IPS-18c (cell line): ENCODE results near the gene PCIF1.
"Not testable (repeated sequence)": the region's sequence is repeated elsewhere in the genome, so short reads cannot be mapped to it uniquely, and the experiment has no call there.

Source experiments
- H3K4me3 ChIP-seq: 2 replicates; pipeline ENCODE4 v1.7.0; 2013; ENCODE audit warnings: low read depth, mild to moderate bottlenecking, low read length, moderate library complexity; ENCODE audit not compliant: insufficient read depth
- H3K9me3 ChIP-seq: one replicate; pipeline ENCODE4 v1.6.1; 2013; ENCODE audit warnings: mild to moderate bottlenecking, low read length, moderate library complexity; ENCODE audit not compliant: control insufficient read depth, insufficient read depth

PCIF1 gene

GRCh38 chr20:45968801-45969711, 34.6 kb downstream of the PCIF1 start:
- Histone ChIP-seq H3K4me3 (no peak overlapping the region), H3K9me3 (no peaks in the 10 kb centered on the region)

GRCh38 chr20:45969712-45970634, 35.5 kb downstream of the PCIF1 start:
- Histone ChIP-seq H3K9me3 (no peaks in the 10 kb centered on the region), H3K4me3 (no peak overlapping the region; the same call in 1 of the 2 replicates)

GRCh38 chr20:45970646-45971424, 36.4 kb downstream of the PCIF1 start:
- Histone ChIP-seq H3K4me3 (peak overlapping the region; percentile 93), H3K9me3 (no peaks in the 10 kb centered on the region)

GRCh38 chr20:45971425-45971674, 36.9 kb downstream of the PCIF1 start:
- peak overlapping the region; percentile 93 for H3K4me3 ChIP-seq
- H3K9me3 ChIP-seq: no peaks in the 10 kb centered on the region

DNA sequence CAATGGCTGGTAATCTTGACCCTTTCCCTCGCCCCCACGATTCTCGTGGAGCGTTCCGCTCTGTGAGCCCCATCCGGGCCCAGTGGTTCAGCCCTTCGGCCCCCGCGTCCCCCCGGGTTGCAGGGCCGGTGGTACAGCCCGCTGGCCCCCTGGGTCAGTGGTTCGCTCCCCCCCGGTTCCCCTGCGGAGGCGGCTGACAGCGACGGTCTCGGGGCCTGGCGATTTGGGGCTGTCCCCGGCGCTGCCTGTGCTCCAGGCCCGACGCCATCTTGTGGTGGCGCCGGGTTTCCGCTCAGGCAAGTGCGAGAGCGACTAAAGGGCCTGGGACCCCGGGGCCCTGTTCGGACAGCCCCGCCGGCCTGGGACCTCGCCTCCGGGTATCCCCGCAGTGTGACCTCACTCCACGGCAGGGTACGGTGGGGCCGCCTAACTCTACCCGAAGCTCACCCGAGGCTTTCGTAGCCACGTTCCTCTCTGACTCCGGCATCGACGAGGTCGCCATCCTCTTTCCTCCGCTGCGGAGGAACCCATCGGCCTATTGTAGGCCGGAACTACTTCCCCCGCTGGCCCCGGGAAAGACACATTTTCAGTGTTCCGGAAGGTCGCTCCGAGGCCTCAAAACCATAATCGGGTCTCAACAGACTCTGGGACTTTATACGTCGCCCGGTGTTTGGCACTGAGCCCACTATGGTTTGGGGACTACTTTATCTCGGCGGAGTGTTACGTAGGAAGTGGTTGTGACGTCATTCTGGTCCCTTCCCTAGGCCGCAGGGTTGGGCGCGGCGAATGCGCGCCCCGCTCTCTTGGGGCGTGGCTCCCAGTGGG, 37.4 kb downstream of the PCIF1 start, which contains the start of gene ZNF335:
ZNF335 (minus strand) TSS at position 529 of the 825 bp plus-strand sequence. CDS start 793 bp downstream, outside the sequence.
- Histone ChIP-seq H3K9me3 (no peaks in the 10 kb centered on the region), H3K4me3 (peak within 1 kb of the TSS; percentile 93)

DNA sequence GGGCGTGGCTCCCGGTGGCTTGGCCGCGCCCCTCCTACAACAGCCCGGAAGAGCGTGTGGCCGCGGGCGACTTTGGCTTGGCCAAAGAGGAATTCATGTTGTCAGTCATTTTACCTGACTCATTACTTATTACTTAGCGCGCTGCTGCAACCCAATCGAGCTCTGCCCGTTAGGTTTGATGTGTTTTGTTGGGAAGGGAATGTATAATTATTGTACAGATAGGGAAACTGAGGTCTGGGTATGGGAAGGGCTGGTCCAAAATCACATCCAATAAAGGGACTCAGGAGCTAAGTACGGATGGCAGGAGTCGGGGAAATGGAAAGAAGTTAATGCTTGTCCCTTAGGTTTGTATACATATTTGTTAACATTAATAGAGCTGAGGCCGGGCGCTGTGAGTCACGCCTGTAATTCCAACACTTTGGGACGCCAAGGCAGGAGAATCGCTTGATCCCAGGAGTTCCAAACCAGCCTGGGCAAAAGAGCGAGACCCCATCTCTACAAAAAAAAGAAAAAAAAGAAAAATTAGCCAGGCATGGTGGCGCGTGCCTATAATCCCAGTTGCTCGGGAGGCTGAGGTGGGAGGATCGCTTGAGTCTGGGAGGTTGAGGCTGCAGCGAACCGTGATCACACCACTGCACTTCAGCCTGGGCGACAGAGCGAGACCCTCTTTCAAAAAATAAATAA, 38.2 kb downstream of the PCIF1 start:
- H3K4me3 ChIP-seq: peak overlapping the region; percentile 93

GRCh38 chr20:45974896-45975565, 40.5 kb downstream of the PCIF1 start:
- Histone ChIP-seq H3K4me3 (no peak overlapping the region), H3K9me3 (no peaks in the 10 kb centered on the region)

More for the DNA sequence above, 38.2 kb downstream of the PCIF1 start:
- no peaks in the 10 kb centered on the region for H3K9me3 ChIP-seq

DNA sequence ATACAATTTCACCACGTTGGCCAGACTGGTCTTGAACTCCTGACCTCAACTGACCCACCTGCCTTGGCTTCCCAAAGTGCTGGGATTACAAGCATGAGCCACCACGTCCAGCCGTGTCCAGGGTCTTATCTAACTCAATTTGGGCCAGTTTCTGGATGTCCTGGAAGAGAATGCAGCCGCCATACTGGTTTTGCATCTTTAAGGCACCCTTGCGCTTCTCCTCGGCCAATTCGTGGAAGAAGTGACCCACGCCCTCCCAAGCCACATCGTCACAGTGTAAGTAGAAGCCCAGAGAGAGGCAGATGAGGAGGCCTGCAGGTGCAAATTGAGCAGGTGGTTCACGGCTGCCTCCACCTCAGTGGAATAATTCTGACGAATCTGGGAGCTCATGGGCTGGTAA, 41.2 kb downstream of the PCIF1 start:
- H3K4me3 ChIP-seq: no peak overlapping the region
- H3K9me3 ChIP-seq: no peaks in the 10 kb centered on the region

- no peak overlapping the region for H3K4me3 ChIP-seq
- H3K9me3 ChIP-seq: no peaks in the 10 kb centered on the region
These were observed 41.6 kb downstream of the PCIF1 start for GRCh38 chr20:45976086-45976485.

- H3K9me3 ChIP-seq: no peaks in the 10 kb centered on the region
These were observed 46.8 kb downstream of the PCIF1 start for GRCh38 chr20:45981261-45981660.

GRCh38 chr20:45983279-45983743, 48.8 kb downstream of the PCIF1 start:
- no peak overlapping the region for H3K4me3 ChIP-seq
- no peaks in the 10 kb centered on the region for H3K9me3 ChIP-seq

More at GRCh38 chr20:45981261-45981660, 46.8 kb downstream of the PCIF1 start:
- H3K4me3 ChIP-seq: no peak overlapping the region

GRCh38 chr20:45985573-45985972, 51.1 kb downstream of the PCIF1 start:
- Histone ChIP-seq H3K9me3 (no peaks in the 10 kb centered on the region), H3K4me3 (no peak overlapping the region)

GRCh38 chr20:45987108-45987780, 52.8 kb downstream of the PCIF1 start:
- Histone ChIP-seq H3K9me3 (peaks cover 2% of the 10 kb centered on the region), H3K4me3 (no peak overlapping the region)

DNA sequence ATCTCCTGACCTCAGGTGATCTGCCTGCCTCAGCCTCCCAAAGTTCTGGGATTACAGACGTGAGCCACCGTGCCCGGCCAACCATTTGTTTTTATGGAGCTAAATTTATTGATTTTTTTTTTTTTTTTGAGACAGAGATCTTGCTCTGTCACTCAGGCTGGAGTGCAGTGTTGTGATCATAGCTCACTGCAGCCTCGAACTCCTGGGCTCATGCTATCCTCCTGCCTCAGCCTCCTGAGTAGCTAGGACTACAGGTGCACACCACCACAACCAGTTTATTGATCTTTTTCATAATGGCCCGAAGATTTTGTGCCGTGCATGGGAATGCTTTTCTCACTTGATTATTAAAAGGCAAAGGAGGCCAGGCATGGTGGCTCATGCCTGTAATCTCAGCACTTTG, 54.3 kb downstream of the PCIF1 start:
- not testable (repeated sequence) for H3K4me3 ChIP-seq

DNA sequence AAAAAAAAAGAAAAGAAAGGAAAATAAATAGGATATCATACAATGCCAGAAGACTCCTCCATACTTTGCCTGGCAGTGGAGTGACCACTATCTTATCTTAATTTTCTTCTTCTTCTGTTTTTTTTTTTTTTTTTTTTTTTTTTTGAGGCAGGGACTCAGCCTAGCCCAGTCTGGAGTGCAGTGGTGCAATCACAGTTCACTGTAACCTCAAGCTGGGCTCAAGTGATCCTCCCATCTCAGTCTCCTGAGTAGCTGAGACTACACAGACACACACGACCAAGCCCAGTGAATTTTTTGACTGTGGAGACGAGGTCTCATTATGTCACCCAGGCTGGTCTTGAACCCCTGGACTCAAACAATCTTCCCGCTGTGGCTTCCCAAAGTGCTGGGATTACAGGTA, 57.1 kb downstream of the PCIF1 start:
- H3K4me3 ChIP-seq: no peak overlapping the region
- H3K9me3 ChIP-seq: peaks cover 2% of the 10 kb centered on the region

More for the DNA sequence above, 54.3 kb downstream of the PCIF1 start:
- not testable (repeated sequence) for H3K9me3 ChIP-seq
